ENCODE results near the gene PRM3. TPM values are rescaled to one million over a fixed set of nuclear protein-coding genes. Genes with fewer than 3 reads are reported as not detected.

Gene PRM3
- total and polyA plus RNA-seq, 7 donors, result not detected

DNA sequence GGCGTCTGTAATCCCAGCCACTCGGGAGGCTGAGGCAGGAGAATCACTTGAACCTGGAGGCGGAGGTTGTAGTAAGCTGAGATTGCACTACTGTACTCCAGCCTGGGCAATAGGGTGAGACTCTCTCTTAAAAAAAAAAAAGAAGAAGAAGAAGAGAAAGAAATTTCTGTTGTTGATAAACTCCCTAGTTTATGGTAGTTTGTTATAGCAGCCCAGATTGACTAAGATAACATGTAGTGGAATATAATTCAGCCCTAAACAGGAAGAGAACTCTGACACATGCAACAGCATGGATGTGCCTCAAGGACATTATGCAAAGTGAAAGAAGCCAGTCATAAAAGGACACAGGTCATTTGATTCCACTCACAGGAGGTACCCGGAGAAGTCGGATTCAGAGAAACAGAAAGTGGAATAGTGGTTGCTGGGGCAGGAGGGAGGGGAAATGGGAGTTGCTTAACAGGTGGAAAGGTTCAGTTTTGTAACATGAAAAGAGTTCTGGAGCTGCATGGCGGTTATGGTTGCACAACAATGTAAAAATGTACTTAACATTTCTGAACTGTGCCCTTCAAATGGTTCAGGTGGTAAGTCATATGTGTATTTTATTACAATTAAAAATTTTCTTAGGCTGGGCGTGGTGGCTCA lies 33.7 kb upstream of the PRM3 start:
- Histone ChIP-seq H3K27ac (no peak overlapping the region), H3K36me3 (no peaks in the 10 kb centered on the region), H3K4me1 (peaks cover 0 to 6% (median 0%) of the 10 kb centered on the region in 4 donors), H3K27me3 (no peaks in the 10 kb centered on the region), H3K9me3 (no peaks in the 10 kb centered on the region), H3K4me3 (no peak overlapping the region)
- intact Hi-C loops (cut with DNase I), result no loop called here
- 48 to 69% methylated on average over 7 of the region's 7 CpGs for WGBS, 2 donors
- DNase-seq, result no peak
- TF ChIP-seq EP300 (IDR thresholded peaks at IDR 0.05) (no peak), POLR2A (IDR thresholded peaks at IDR 0.05) (no peak), CTCF (IDR thresholded peaks at IDR 0.05) (no peak), POLR2AphosphoS5 (IDR thresholded peaks at IDR 0.05) (no peak)

- Histone ChIP-seq H3K4me3 (no peak overlapping the region), H3K27ac (no peak overlapping the region), H3K27me3 (no peaks in the 10 kb centered on the region), H3K4me1 (peaks cover 0 to 6% (median 0%) of the 10 kb centered on the region in 4 donors), H3K36me3 (no peaks in the 10 kb centered on the region), H3K9me3 (no peaks in the 10 kb centered on the region)
- TF ChIP-seq CTCF (IDR thresholded peaks at IDR 0.05), result no peak
- no peak for TF ChIP-seq POLR2A (IDR thresholded peaks at IDR 0.05)
- TF ChIP-seq EP300 (IDR thresholded peaks at IDR 0.05), result no peak
- no peak for TF ChIP-seq POLR2AphosphoS5 (IDR thresholded peaks at IDR 0.05)
- no peak for DNase-seq
- intact Hi-C loops (cut with DNase I), result no loop called here
- 92 to 94% methylated on average over 8 of the region's 8 CpGs for whole genome bisulfite sequencing, 2 donors
Observed at GRCh38 chr16:11306381-11306780, 33.0 kb upstream of the PRM3 start.

DNA sequence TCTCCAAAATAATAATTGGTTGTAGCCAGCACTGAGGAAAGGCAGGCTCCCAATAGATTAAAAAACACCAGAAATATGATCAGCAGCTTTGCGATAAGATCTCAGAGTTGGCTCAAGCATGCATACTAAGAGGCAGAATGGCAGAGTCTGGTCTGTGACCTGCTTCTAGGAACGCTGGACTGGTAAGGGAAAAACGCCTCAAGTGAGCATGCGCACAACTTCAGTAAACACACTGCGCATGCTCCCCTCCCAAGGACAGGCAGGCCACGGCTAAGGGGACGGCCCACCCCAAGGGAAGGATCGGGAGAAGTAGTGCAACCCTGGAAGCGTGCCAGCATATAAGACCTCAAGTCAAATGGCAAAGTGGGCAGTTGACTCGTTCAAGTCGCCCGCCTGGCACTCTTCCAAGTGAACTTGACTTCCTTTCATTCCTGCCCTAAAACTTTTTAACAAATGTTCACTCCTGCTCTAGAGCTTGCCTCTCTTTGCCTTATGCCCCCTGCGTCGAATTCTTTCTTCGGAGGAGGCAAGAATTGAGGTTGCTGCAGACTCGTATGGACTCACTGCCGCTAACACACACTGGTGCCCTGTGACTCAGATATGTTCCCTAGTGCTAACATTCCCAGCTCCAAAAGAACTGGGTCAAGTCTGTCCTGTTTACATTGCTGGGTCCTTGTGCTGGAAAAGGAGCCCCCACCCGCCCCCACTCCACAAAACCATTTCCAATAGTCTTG lies 30.1 kb upstream of the PRM3 start:
- no peak for DNase-seq
- WGBS, 2 donors, result 84 to 87% methylated on average over 18 of the region's 18 CpGs
- no peak for TF ChIP-seq POLR2AphosphoS5 (IDR thresholded peaks at IDR 0.05)
- H3K36me3 ChIP-seq, result no peaks in the 10 kb centered on the region
- peaks cover 0 to 6% (median 0%) of the 10 kb centered on the region in 4 donors for H3K4me1 ChIP-seq
- H3K9me3 ChIP-seq, result no peaks in the 10 kb centered on the region
- intact Hi-C loops (cut with DNase I), result no loop called here
- no peak overlapping the region for H3K4me3 ChIP-seq
- H3K27me3 ChIP-seq, result no peaks in the 10 kb centered on the region
- H3K27ac ChIP-seq, result no peak overlapping the region

DNA sequence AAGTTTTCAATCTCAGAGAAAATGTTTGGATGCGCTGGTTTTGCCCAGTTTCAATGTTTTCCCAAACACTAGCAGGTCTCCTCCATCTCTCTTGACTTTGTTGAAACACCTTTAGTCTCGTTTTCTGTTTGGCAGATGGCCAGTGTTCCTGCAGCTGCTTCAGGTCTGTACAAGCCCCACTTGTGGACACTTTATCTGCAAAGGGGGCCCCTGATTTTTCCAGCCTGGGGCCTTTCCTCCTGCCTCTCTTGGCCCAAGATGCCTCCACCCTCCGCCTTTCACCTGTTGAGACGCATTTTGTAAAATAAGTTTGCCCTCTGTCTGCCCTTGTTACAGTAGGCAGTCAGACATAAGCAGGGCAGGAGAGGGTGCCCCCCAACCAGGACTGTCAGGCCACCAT lies 29.5 kb upstream of the PRM3 start:
- no peaks in the 10 kb centered on the region for H3K27me3 ChIP-seq
- no peaks in the 10 kb centered on the region for H3K9me3 ChIP-seq
- TF ChIP-seq EP300 (IDR thresholded peaks at IDR 0.05), result no peak
- TF ChIP-seq POLR2A (IDR thresholded peaks at IDR 0.05), result no peak
- no peak for TF ChIP-seq POLR2AphosphoS5 (IDR thresholded peaks at IDR 0.05)
- no peak for TF ChIP-seq CTCF (IDR thresholded peaks at IDR 0.05)
- no peaks in the 10 kb centered on the region for H3K36me3 ChIP-seq
- H3K27ac ChIP-seq, result no peak overlapping the region
- H3K4me1 ChIP-seq, result peaks cover 0 to 8% (median 2%) of the 10 kb centered on the region in 4 donors
- DNase-seq, result no peak
- 58 to 65% methylated on average over 4 of the region's 4 CpGs for WGBS, 2 donors
- intact Hi-C loops (cut with DNase I), result no loop called here
- no peak overlapping the region for H3K4me3 ChIP-seq

- no peak overlapping the region for H3K27ac ChIP-seq
- H3K4me1 ChIP-seq, result peaks cover 0 to 19% (median 13%) of the 10 kb centered on the region in 4 donors
- TF ChIP-seq CTCF (IDR thresholded peaks at IDR 0.05) (no peak), EP300 (IDR thresholded peaks at IDR 0.05) (no peak), POLR2AphosphoS5 (IDR thresholded peaks at IDR 0.05) (no peak), POLR2A (IDR thresholded peaks at IDR 0.05) (no peak)
- H3K27me3 ChIP-seq, result no peaks in the 10 kb centered on the region
- intact Hi-C loops (cut with DNase I), result no loop called here
- no peak for DNase-seq
- no peaks in the 10 kb centered on the region for H3K9me3 ChIP-seq
- H3K4me3 ChIP-seq, result no peak overlapping the region
- H3K36me3 ChIP-seq, result no peaks in the 10 kb centered on the region
- 69 to 84% methylated on average over 4 of the region's 4 CpGs for WGBS, 2 donors
Observed at GRCh38 chr16:11301645-11302501, 28.4 kb upstream of the PRM3 start.

All from sigmoid colon (tissue), 7 donors.